ENCODE results near the gene TANC1.

Gene TANC1

DNA sequence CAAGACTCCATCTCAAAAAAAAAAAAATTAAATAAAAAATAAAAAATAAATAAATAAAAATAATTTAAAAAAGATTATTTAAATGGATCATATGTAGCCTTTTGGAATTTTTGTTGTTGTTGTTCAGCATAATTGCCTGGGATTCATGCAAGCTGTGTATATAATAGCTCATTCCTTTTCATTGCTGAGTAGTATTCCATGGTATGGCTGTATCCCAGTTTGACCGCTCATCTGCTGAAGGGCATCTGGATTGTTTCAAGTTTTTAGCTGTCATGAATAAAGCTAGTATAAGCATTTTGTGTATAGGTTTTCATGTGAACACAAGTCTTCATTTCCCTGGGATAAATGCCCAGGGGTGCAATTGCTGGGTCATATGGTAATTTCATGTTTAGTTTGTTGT lies 6.4 kb upstream of the TANC1 start:
- Histone ChIP-seq H3K4me2 (ENCODE audit: low read depth, low read length, poor library complexity, severe bottlenecking) (no peak overlapping the region), H3K36me3 (ENCODE audit: insufficient read depth, low read length) (no peaks in the 10 kb centered on the region), H3K79me2 (ENCODE audit: insufficient read depth, low read length) (no peaks in the 10 kb centered on the region), H3K4me1 (ENCODE audit: insufficient read depth, low read length, poor library complexity, severe bottlenecking) (no peaks in the 10 kb centered on the region), H3K9ac (ENCODE audit: low read depth, low read length, poor library complexity, severe bottlenecking) (no peak overlapping the region), H3K9me3 (ENCODE audit: insufficient read depth, low read depth, low read length) (no peaks in the 10 kb centered on the region), H3K9me2 (replicated peaks; ENCODE audit: low read depth, low read length) (no peaks in the 10 kb centered on the region), H3K4me3 (ENCODE audit: low read length, poor library complexity, severe bottlenecking) (no peak overlapping the region), H3K27me3 (ENCODE audit: insufficient read depth, low read length, poor library complexity, severe bottlenecking) (peaks cover 3% of the 10 kb centered on the region), H3F3A (ENCODE audit: low read depth) (peaks cover 3% of the 10 kb centered on the region), H2AFZ (ENCODE audit: low read length) (no peak overlapping the region), H4K20me1 (ENCODE audit: insufficient read depth, low read length, poor library complexity, severe bottlenecking) (no peaks in the 10 kb centered on the region)
- TF ChIP-seq EZH2phosphoT487 (IDR thresholded peaks at IDR 0.05; ENCODE audit: borderline replicate concordance), result no peak
- TF ChIP-seq, protein P1, sequence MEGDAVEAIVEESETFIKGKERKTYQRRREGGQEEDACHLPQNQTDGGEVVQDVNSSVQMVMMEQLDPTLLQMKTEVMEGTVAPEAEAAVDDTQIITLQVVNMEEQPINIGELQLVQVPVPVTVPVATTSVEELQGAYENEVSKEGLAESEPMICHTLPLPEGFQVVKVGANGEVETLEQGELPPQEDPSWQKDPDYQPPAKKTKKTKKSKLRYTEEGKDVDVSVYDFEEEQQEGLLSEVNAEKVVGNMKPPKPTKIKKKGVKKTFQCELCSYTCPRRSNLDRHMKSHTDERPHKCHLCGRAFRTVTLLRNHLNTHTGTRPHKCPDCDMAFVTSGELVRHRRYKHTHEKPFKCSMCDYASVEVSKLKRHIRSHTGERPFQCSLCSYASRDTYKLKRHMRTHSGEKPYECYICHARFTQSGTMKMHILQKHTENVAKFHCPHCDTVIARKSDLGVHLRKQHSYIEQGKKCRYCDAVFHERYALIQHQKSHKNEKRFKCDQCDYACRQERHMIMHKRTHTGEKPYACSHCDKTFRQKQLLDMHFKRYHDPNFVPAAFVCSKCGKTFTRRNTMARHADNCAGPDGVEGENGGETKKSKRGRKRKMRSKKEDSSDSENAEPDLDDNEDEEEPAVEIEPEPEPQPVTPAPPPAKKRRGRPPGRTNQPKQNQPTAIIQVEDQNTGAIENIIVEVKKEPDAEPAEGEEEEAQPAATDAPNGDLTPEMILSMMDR (conservative IDR thresholded peaks at IDR 0.05; ENCODE audit: low read length), result no peak

DNA sequence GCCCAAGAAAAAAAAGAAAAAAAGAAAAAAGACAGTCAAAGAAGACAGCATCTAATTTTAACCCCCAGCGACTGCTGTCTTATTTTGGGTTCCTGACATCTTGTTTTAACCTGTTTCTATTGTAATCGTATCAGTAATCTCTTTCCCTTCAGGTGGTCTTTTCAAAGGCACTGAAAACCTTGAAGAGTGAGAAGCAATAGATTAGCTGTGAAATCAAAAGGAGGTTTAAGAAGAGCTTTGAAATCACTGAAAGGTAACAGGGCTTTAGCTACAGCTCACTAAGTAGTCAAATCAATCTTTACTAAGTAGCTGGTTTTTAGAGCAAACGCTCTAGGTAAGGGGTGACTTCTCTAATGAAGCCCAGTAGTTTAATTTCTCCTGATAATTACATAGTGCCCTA lies 5.4 kb upstream of the TANC1 start:
- Histone ChIP-seq H3K27me3 (ENCODE audit: insufficient read depth, low read length, poor library complexity, severe bottlenecking) (no peaks in the 10 kb centered on the region), H3K4me3 (ENCODE audit: low read length, poor library complexity, severe bottlenecking) (no peak overlapping the region), H3K4me1 (ENCODE audit: insufficient read depth, low read length, poor library complexity, severe bottlenecking) (no peaks in the 10 kb centered on the region), H3K4me2 (ENCODE audit: low read depth, low read length, poor library complexity, severe bottlenecking) (no peak overlapping the region), H3K9me2 (replicated peaks; ENCODE audit: low read depth, low read length) (no peaks in the 10 kb centered on the region), H3F3A (ENCODE audit: low read depth) (peaks cover 6% of the 10 kb centered on the region), H3K9ac (ENCODE audit: low read depth, low read length, poor library complexity, severe bottlenecking) (no peak overlapping the region), H2AFZ (ENCODE audit: low read length) (no peak overlapping the region), H3K36me3 (ENCODE audit: insufficient read depth, low read length) (no peaks in the 10 kb centered on the region), H3K9me3 (ENCODE audit: insufficient read depth, low read depth, low read length) (no peaks in the 10 kb centered on the region), H3K79me2 (ENCODE audit: insufficient read depth, low read length) (no peaks in the 10 kb centered on the region), H4K20me1 (ENCODE audit: insufficient read depth, low read length, poor library complexity, severe bottlenecking) (no peaks in the 10 kb centered on the region)
- TF ChIP-seq, protein P1 (conservative IDR thresholded peaks at IDR 0.05; ENCODE audit: low read length), result no peak
- TF ChIP-seq EZH2phosphoT487 (IDR thresholded peaks at IDR 0.05; ENCODE audit: borderline replicate concordance), result no peak

DNA sequence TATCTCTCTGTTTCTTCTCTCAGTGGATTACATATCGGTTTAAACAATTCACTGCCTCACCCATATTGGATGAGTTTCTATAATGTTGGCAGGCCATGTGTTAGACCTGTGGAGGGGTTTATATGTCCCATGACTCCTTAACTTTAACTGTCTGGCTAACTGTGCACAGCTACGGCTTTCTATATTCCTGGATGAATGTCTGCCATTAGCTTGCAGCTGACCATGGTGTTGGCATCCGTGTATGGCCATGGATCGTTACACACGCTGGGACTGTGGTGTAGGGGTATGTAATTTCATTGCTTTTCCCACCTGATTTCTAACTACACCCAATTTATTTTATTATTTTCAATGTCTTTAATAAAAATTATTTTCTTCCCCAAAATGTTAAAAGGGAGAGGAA lies 3.3 kb upstream of the TANC1 start:
- Histone ChIP-seq H3K4me3 (ENCODE audit: low read length, poor library complexity, severe bottlenecking) (no peak overlapping the region), H2AFZ (ENCODE audit: low read length) (no peak overlapping the region), H3K36me3 (ENCODE audit: insufficient read depth, low read length) (no peaks in the 10 kb centered on the region), H3K9me3 (ENCODE audit: insufficient read depth, low read depth, low read length) (no peaks in the 10 kb centered on the region), H3K9me2 (replicated peaks; ENCODE audit: low read depth, low read length) (no peaks in the 10 kb centered on the region), H3K4me2 (ENCODE audit: low read depth, low read length, poor library complexity, severe bottlenecking) (no peak overlapping the region), H3K9ac (ENCODE audit: low read depth, low read length, poor library complexity, severe bottlenecking) (no peak overlapping the region), H3F3A (ENCODE audit: low read depth) (peaks cover 6% of the 10 kb centered on the region), H3K79me2 (ENCODE audit: insufficient read depth, low read length) (no peaks in the 10 kb centered on the region), H3K27me3 (ENCODE audit: insufficient read depth, low read length, poor library complexity, severe bottlenecking) (peaks cover 16% of the 10 kb centered on the region), H4K20me1 (ENCODE audit: insufficient read depth, low read length, poor library complexity, severe bottlenecking) (no peaks in the 10 kb centered on the region), H3K4me1 (ENCODE audit: insufficient read depth, low read length, poor library complexity, severe bottlenecking) (peaks cover 8% of the 10 kb centered on the region)
- no peak for TF ChIP-seq EZH2phosphoT487 (IDR thresholded peaks at IDR 0.05; ENCODE audit: borderline replicate concordance)
- TF ChIP-seq, protein P1 (conservative IDR thresholded peaks at IDR 0.05; ENCODE audit: low read length), result no peak
